Activated CD8-positive, alpha-beta T cell treated with anti-CD3 and anti-CD28 coated beads, Interleukin-2, amount 10 ng/mL, durations not matched to agents 7 days and 5 days (primary cell): ENCODE measurements around the gene ENPP6. TPM values are rescaled to one million over a fixed set of nuclear protein-coding genes. Genes with fewer than 3 reads are reported as not detected.

Experiments used
- ATAC-seq: fragments of 150-1000 bp; cut with Tn5 transposase; one replicate; pipeline ENCODE4 v1.10.0; 2021; ENCODE audit warnings: moderate library complexity
- CTCF ChIA-PET: fragments of 350-600 bp; sonication (Branson Sonifier 250); formaldehyde crosslinking; loops from one replicate; lab custom pipeline; 2021; ENCODE audit warnings: antibody characterized with exemption; lab: Charles Lee
- POLR2A ChIA-PET: fragments of 350-600 bp; sonication (Branson Sonifier 250); formaldehyde crosslinking; loops from one replicate; lab custom pipeline; 2021; ENCODE audit warnings: antibody characterized with exemption; lab: Charles Lee
- DNase-seq: peaks from one replicate; pipeline ENCODE4 v3.0.0-alpha.2; 2020
- H3K27ac Mint-ChIP-seq: one replicate; pipeline ENCODE4 v1.8.0; 2021; ENCODE audit warnings: mild to moderate bottlenecking, mixed read lengths
- H3K27me3 Mint-ChIP-seq: one replicate; pipeline ENCODE4 v1.8.0; 2021; ENCODE audit warnings: low read depth, mixed read lengths
- H3K36me3 Mint-ChIP-seq: one replicate; pipeline ENCODE4 v1.8.0; 2021; ENCODE audit warnings: low read depth, mixed read lengths
- H3K4me1 Mint-ChIP-seq: one replicate; pipeline ENCODE4 v1.8.0; 2021; ENCODE audit warnings: low read depth, mixed read lengths
- H3K4me3 Mint-ChIP-seq: one replicate; pipeline ENCODE4 v1.8.0; 2021; ENCODE audit warnings: mild to moderate bottlenecking, mixed read lengths
- H3K9me3 Mint-ChIP-seq: one replicate; pipeline ENCODE4 v1.8.0; 2022; ENCODE audit warnings: mixed read lengths; ENCODE audit not compliant: insufficient read depth
- total RNA-seq, 2 experiments: library from RNA; stranded (reverse); gene quantifications; one replicate each; pipeline ENCODE4 v1.2.3, GENCODE V29; 2021

The ENPP6 gene
- total RNA-seq, 2 experiments from 2014 or later, result 0.18 to 0.87 TPM

GRCh38 chr4:184111233-184111832, 106.3 kb downstream of the ENPP6 start:
- CTCF ChIA-PET, result interaction anchor here (0.7 kb wide), 1 partner anchor 13 kb away, joined by 3 read pairs; no protein-coding TSS in a partner anchor
- no peak for ATAC-seq

GRCh38 chr4:184110452-184111224, 107.0 kb downstream of the ENPP6 start:
- no peak overlapping the region for H3K4me3 Mint-ChIP-seq
- H3K36me3 Mint-ChIP-seq, result no peaks in the 10 kb centered on the region
- H3K4me1 Mint-ChIP-seq, result no peaks in the 10 kb centered on the region
- H3K27ac Mint-ChIP-seq, result no peak overlapping the region
- ChIA-PET POLR2A (no interaction called here), CTCF (no interaction called here)
- H3K9me3 Mint-ChIP-seq, result no peaks in the 10 kb centered on the region
- DNase-seq (no peak), ATAC-seq (no peak)
- peaks cover 2% of the 10 kb centered on the region for H3K27me3 Mint-ChIP-seq

More at GRCh38 chr4:184111233-184111832, 106.3 kb downstream of the ENPP6 start:
- Mint-ChIP-seq H3K27ac (no peak overlapping the region), H3K36me3 (no peaks in the 10 kb centered on the region), H3K9me3 (no peaks in the 10 kb centered on the region), H3K27me3 (peaks cover 2% of the 10 kb centered on the region), H3K4me1 (no peaks in the 10 kb centered on the region), H3K4me3 (no peak overlapping the region)
- no peak for DNase-seq
- POLR2A ChIA-PET, result no interaction called here

GRCh38 chr4:184108006-184108501, 109.6 kb downstream of the ENPP6 start:
- Mint-ChIP-seq H3K27me3 (peaks cover 8% of the 10 kb centered on the region), H3K9me3 (no peaks in the 10 kb centered on the region), H3K4me3 (no peak overlapping the region), H3K27ac (no peak overlapping the region), H3K4me1 (no peaks in the 10 kb centered on the region), H3K36me3 (no peaks in the 10 kb centered on the region)
- ATAC-seq (no peak), DNase-seq (no peak)
- ChIA-PET POLR2A (no interaction called here), CTCF (no interaction called here)

- no peak overlapping the region for H3K27ac Mint-ChIP-seq
- ATAC-seq (no peak), DNase-seq (no peak)
- ChIA-PET CTCF (no interaction called here), POLR2A (no interaction called here)
- H3K4me3 Mint-ChIP-seq, result no peak overlapping the region
- H3K27me3 Mint-ChIP-seq, result peaks cover 8% of the 10 kb centered on the region
- H3K9me3 Mint-ChIP-seq, result no peaks in the 10 kb centered on the region
- H3K4me1 Mint-ChIP-seq, result no peaks in the 10 kb centered on the region
- H3K36me3 Mint-ChIP-seq, result no peaks in the 10 kb centered on the region
These were observed 113.1 kb downstream of the ENPP6 start for GRCh38 chr4:184104419-184105101.

- Mint-ChIP-seq H3K4me1 (no peaks in the 10 kb centered on the region), H3K36me3 (no peaks in the 10 kb centered on the region), H3K27ac (no peak overlapping the region), H3K4me3 (no peak overlapping the region), H3K9me3 (no peaks in the 10 kb centered on the region), H3K27me3 (peaks cover 8% of the 10 kb centered on the region)
- CTCF ChIA-PET, result no interaction called here
- DNase-seq, result no peak
- POLR2A ChIA-PET, result no interaction called here
- no peak for ATAC-seq
These were observed 114.0 kb downstream of the ENPP6 start for GRCh38 chr4:184103527-184104264.

- Mint-ChIP-seq H3K27ac (no peak overlapping the region), H3K9me3 (no peaks in the 10 kb centered on the region), H3K4me1 (no peaks in the 10 kb centered on the region), H3K36me3 (no peaks in the 10 kb centered on the region), H3K4me3 (no peak overlapping the region), H3K27me3 (peaks cover 11% of the 10 kb centered on the region)
- ChIA-PET CTCF (no interaction called here), POLR2A (no interaction called here)
- ATAC-seq (no peak), DNase-seq (no peak)
These were observed 114.7 kb downstream of the ENPP6 start for GRCh38 chr4:184102927-184103326.

- DNase-seq (no peak), ATAC-seq (no peak)
- Mint-ChIP-seq H3K36me3 (no peaks in the 10 kb centered on the region), H3K27me3 (peaks cover 11% of the 10 kb centered on the region), H3K4me3 (no peak overlapping the region), H3K4me1 (peaks cover 4% of the 10 kb centered on the region), H3K9me3 (no peaks in the 10 kb centered on the region), H3K27ac (no peak overlapping the region)
- ChIA-PET POLR2A (no interaction called here), CTCF (no interaction called here)
These were observed 115.2 kb downstream of the ENPP6 start for GRCh38 chr4:184102488-184102887.

GRCh38 chr4:184101711-184102110, 116.0 kb downstream of the ENPP6 start:
- CTCF ChIA-PET, result interaction anchor here (1.1 to 2.1 kb wide), 2 partner anchors 156 to 160 kb away, joined by 3 to 5 read pairs; no protein-coding TSS in a partner anchor
- Mint-ChIP-seq H3K4me3 (no peak overlapping the region), H3K9me3 (no peaks in the 10 kb centered on the region), H3K27ac (no peak overlapping the region), H3K27me3 (peaks cover 11% of the 10 kb centered on the region), H3K4me1 (peaks cover 10% of the 10 kb centered on the region), H3K36me3 (no peaks in the 10 kb centered on the region)
- DNase-seq, result no peak
- no peak for ATAC-seq
- POLR2A ChIA-PET, result no interaction called here

GRCh38 chr4:184100297-184100885, 117.3 kb downstream of the ENPP6 start:
- ChIA-PET CTCF (interaction anchor here (0.6 to 2.1 kb wide), 11 partner anchors 9 to 260 kb away, joined by 3 to 6 read pairs (median 3); no protein-coding TSS in a partner anchor), POLR2A (no interaction called here)
- Mint-ChIP-seq H3K9me3 (no peaks in the 10 kb centered on the region), H3K4me3 (no peak overlapping the region), H3K27me3 (peaks cover 17% of the 10 kb centered on the region), H3K36me3 (no peaks in the 10 kb centered on the region), H3K27ac (no peak overlapping the region), H3K4me1 (peaks cover 10% of the 10 kb centered on the region)
- DNase-seq (peak; percentile 62), ATAC-seq (peak; percentile 80)

- peaks cover 10% of the 10 kb centered on the region for H3K4me1 Mint-ChIP-seq
- ChIA-PET POLR2A (no interaction called here), CTCF (interaction anchor here (0.6 to 2.1 kb wide), 8 partner anchors 10 to 259 kb away, joined by 3 to 6 read pairs (median 3); no protein-coding TSS in a partner anchor)
- no peaks in the 10 kb centered on the region for H3K9me3 Mint-ChIP-seq
- H3K27ac Mint-ChIP-seq, result no peak overlapping the region
- DNase-seq (no peak), ATAC-seq (no peak)
- H3K4me3 Mint-ChIP-seq, result no peak overlapping the region
- peaks cover 11% of the 10 kb centered on the region for H3K27me3 Mint-ChIP-seq
- H3K36me3 Mint-ChIP-seq, result no peaks in the 10 kb centered on the region
These were observed 118.1 kb downstream of the ENPP6 start for GRCh38 chr4:184099535-184099966.

GRCh38 chr4:184099000-184099399, 118.7 kb downstream of the ENPP6 start:
- Mint-ChIP-seq H3K27ac (no peak overlapping the region), H3K27me3 (peaks cover 11% of the 10 kb centered on the region), H3K36me3 (no peaks in the 10 kb centered on the region), H3K9me3 (no peaks in the 10 kb centered on the region), H3K4me3 (no peak overlapping the region), H3K4me1 (peaks cover 10% of the 10 kb centered on the region)
- CTCF ChIA-PET, result interaction anchor here (1.3 kb wide), 1 partner anchor 154 kb away, joined by 3 read pairs; no protein-coding TSS in a partner anchor
- ATAC-seq, result no peak
- POLR2A ChIA-PET, result no interaction called here
- no peak for DNase-seq
